Measurements from ENCODE around the gene CAPN10.

DNA sequence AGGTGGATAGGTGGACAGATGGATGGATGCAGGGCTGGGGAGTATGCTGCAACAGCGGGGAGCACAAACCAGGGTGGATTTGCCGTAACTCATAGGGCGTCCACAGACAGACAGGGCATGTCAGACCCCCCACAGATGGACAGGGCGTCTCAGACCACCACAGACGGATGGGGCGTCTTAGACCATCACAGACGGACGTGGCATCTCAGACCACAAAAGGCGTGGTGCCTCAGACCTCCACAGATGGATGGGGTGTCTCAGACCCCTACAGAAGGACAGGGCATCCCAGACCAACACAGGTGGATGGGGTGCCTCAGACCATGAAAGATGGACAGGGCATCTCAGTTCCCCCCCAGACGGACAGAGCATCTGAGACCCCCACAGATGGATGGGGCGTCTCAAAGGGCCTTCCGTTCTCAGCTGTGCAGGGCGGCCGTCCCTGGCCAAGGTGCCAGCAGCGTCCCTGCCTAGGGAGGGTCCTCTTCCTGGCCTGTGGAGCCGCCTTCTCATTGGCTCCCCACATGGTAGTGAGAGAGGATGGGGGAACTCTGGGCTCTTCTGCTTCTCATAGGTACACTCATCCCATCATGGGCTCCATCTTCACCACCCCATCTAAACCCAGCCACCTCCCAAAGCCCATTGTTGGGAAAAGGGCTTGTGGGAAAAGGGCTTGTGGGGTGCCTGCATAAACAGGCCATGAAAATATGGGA lies 30.8 kb upstream of the CAPN10 start:
- no peak for TF ChIP-seq GATA3 (IDR thresholded peaks at IDR 0.05; ENCODE audit: low read depth, low read length)
- TF ChIP-seq GATA2 (IDR thresholded peaks at IDR 0.05; ENCODE audit: low read depth, low read length), result no peak

Measured in SH-SY5Y (cell line).